GM12878 (cell line): ENCODE results near the gene SIX5. TPM values are rescaled to one million over a fixed set of nuclear protein-coding genes. Genes with fewer than 3 reads are reported as not detected.

ENCODE experiments used
- BHLHE40 ChIP-seq, 2 experiments: fragments of 450-650 bp in 1 of 2; IDR thresholded peaks; 2 replicates each; pipeline ENCODE4 v1.6.1; 2011 to 2017; ENCODE audit warnings: low read depth in 2 of 2, borderline replicate concordance in 1 of 2, improper control_type of control experiment in 1 of 2, low read length in 1 of 2, mild to moderate bottlenecking in 1 of 2
- CBX3 ChIP-seq: fragments of 200-600 bp; sonication (generic); IDR thresholded peaks from 2 replicates; pipeline ENCODE4 v1.6.1; 2016; ENCODE audit warnings: low read depth, borderline replicate concordance
- CBX5 ChIP-seq: sonication (generic); IDR thresholded peaks from 2 replicates; pipeline ENCODE4 v1.6.1; 2016; ENCODE audit warnings: low read depth, moderate library complexity, mild to moderate bottlenecking, inconsistent platforms
- CEBPZ ChIP-seq: fragments of 150-350 bp; IDR thresholded peaks from 2 replicates; pipeline ENCODE4 v1.6.1; 2016; ENCODE audit warnings: low read depth, low read length
- CREM ChIP-seq: IDR thresholded peaks from 2 replicates; pipeline ENCODE4 v1.6.1; 2014; ENCODE audit warnings: antibody characterized with exemption, low read depth
- FOXM1 ChIP-seq: IDR thresholded peaks from 2 replicates; pipeline ENCODE4 v1.6.1; 2012; ENCODE audit warnings: low read depth, mild to moderate bottlenecking, inconsistent platforms, low read length, moderate library complexity
- IKZF1 ChIP-seq: fragments of 450-650 bp; conservative IDR thresholded peaks from 2 replicates; pipeline ENCODE4 v1.6.1; 2017; ENCODE audit warnings: antibody characterized with exemption, mild to moderate bottlenecking
- KAT2A ChIP-seq: conservative IDR thresholded peaks from 2 replicates; pipeline ENCODE4 v1.6.1; 2011; ENCODE audit warnings: low read depth, low read length; ENCODE audit not compliant: control insufficient read depth
- MLLT1 ChIP-seq: fragments of 450-650 bp; IDR thresholded peaks from 2 replicates; pipeline ENCODE4 v1.6.1; 2016; ENCODE audit warnings: mild to moderate bottlenecking
- REST ChIP-seq: IDR thresholded peaks from 2 replicates; pipeline ENCODE4 v1.6.1; 2012; ENCODE audit warnings: mild to moderate bottlenecking, low read depth, low read length
- SMC3 ChIP-seq: IDR thresholded peaks from 2 replicates; pipeline ENCODE4 v1.6.1; 2011; ENCODE audit warnings: low read length, improper control_type of control experiment, borderline replicate concordance
- SP1 ChIP-seq: IDR thresholded peaks from one replicate; pipeline ENCODE4 v1.6.1; 2011; ENCODE audit warnings: low read depth, low read length
- SREBF1 ChIP-seq: IDR thresholded peaks from 2 replicates; pipeline ENCODE4 v1.6.1; 2012; ENCODE audit warnings: mild to moderate bottlenecking, low read length
- TBL1XR1 ChIP-seq: IDR thresholded peaks from 2 replicates; pipeline ENCODE4 v1.6.1; 2012; ENCODE audit warnings: low read depth, low read length, improper control_type of control experiment
- YBX1 ChIP-seq: fragments of 450-650 bp; IDR thresholded peaks from 2 replicates; pipeline ENCODE4 v1.6.1; 2016; ENCODE audit warnings: antibody characterized with exemption
- ZBTB4 ChIP-seq: fragments of 450-650 bp; formaldehyde crosslinking; IDR thresholded peaks from 2 replicates; pipeline ENCODE4 v1.4.0; 2022; ENCODE audit warnings: mild to moderate bottlenecking, moderate library complexity
- ZNF384 ChIP-seq: IDR thresholded peaks from 2 replicates; pipeline ENCODE4 v1.6.1; 2012; ENCODE audit warnings: low read depth, mild to moderate bottlenecking, low read length, improper control_type of control experiment, borderline replicate concordance
- polyA plus RNA-seq, 11 experiments: library from polyadenylated mRNA; depleted of rRNA in 4 of 11; unstranded in 6 of 11; stranded (reverse) in 5 of 11; fragments of >200 nt; fragmentation: Nextera tagmentation in 4 of 11; fragmentation: Illumina TruSeq in 1 of 11; extraction: Ambion mirVana in 4 of 11; extraction: Trizol in 1 of 11; gene quantifications; 1 replicate in 1 of 11; 2 replicates in 10 of 11; pipeline versions ENCODE4 v1.2.1 to v1.2.3, GENCODE V29; 2011 to 2016; ENCODE audit warnings: inconsistent platforms in 2 of 11, missing spikeins in 2 of 11, low read depth in 1 of 11
- total RNA-seq, 4 experiments: library from RNA; depleted of rRNA in 3 of 4; stranded (reverse); fragments of >200 nt in 3 of 4; fragmentation: Illumina TruSeq in 1 of 4; extraction: Trizol in 1 of 4; gene quantifications; 2 replicates each; pipeline versions ENCODE4 v1.2.1 to v1.2.3, GENCODE V29; 2013 to 2021

The SIX5 gene
- total and polyA plus RNA-seq, 10 of the 15 experiments (the other 5 are each of a cell fraction or from before 2014, with no cell fraction given), result 1.9 to 10.5 (median 3.0) TPM; not detected in 2

- TF ChIP-seq SMC3, result no peak
- TF ChIP-seq CEBPZ, result no peak
- TF ChIP-seq ZNF384, result 0 out of 2 replicates have a peak, but pooled peaks have one; percentile 5
- no peak for TF ChIP-seq TBL1XR1
- peak; percentile 29 to 77; a peak in 2 of 4 replicates for TF ChIP-seq BHLHE40 (IDR thresholded peaks at IDR 0.05; ENCODE audit: borderline replicate concordance in 1 of 2, low read depth in 2 of 2, low read length in 1 of 2)
- TF ChIP-seq KAT2A, result no peak
- TF ChIP-seq CBX5, result no peak
- no peak for TF ChIP-seq ZBTB4
- TF ChIP-seq CBX3, result no peak
- no peak for TF ChIP-seq FOXM1
- peak; percentile 35 for TF ChIP-seq MLLT1
- TF ChIP-seq IKZF1, result peak; percentile 65
- TF ChIP-seq YBX1, result no peak
- TF ChIP-seq SREBF1, result no peak
- TF ChIP-seq REST, result no peak
- TF ChIP-seq SP1, result peak; percentile 88
- peak; percentile 59; the same call in 1 of the 2 replicates for TF ChIP-seq CREM
Measured at GRCh38 chr19:45768984-45769782, at the start of gene SIX5 (continued).
